ENCODE measurements around the gene ATG16L2. TPM values are rescaled to one million over a fixed set of nuclear protein-coding genes. Genes with fewer than 3 reads are reported as not detected.

Gene ATG16L2
- total RNA-seq, 1 experiment from 2014 or later: 17.3 TPM

DNA sequence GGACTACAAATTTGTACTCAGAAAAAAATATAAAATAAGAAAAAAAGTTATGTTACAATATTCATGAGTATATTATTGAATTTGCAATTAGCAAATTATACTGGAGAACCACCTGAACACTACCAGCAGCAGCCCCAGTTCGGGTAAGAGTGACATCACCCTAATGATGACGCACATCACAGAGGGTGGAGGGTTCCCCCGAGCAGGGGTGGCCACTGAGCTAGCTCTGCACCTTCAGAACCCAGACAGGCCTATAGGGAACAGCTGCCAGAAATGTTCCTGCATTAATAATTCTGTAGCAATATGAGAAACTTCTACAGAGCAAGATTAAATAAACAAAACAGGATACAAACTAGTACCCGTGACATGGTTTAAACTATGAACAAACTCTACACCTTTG, 44.5 kb upstream of the ATG16L2 start:
- H3K27ac Mint-ChIP-seq: no peak overlapping the region
- Histone ChIP-seq H3K79me1 (ENCODE audit: insufficient read depth, low read depth, low read length, poor library complexity, severe bottlenecking) (no peaks in the 10 kb centered on the region), H2AFZ (ENCODE audit: low read length) (no peak overlapping the region), H2BK12ac (ENCODE audit: insufficient read length, low read depth, low read length) (no peak overlapping the region), H3K9me3 (ENCODE audit: control insufficient read depth, low read depth, low read length) (no peaks in the 10 kb centered on the region), H4K91ac (ENCODE audit: insufficient read length, low read depth, low read length) (no peak overlapping the region), H3K27ac (ENCODE audit: insufficient read length, low read depth, low read length) (no peak overlapping the region), H3K79me2 (ENCODE audit: insufficient read depth, low read length) (no peaks in the 10 kb centered on the region), H3K4ac (ENCODE audit: low read depth, low read length) (no peak overlapping the region), H3K9ac (ENCODE audit: extremely low read depth, insufficient read length, low read length) (no peak overlapping the region), H3K27me3 (ENCODE audit: insufficient read depth, low read length) (no peaks in the 10 kb centered on the region), H3K4me2 (ENCODE audit: insufficient read depth, insufficient read length, low read length) (no peak overlapping the region), H3T11ph (ENCODE audit: low read length) (no peak overlapping the region), H2BK15ac (ENCODE audit: low read depth, low read length) (no peak overlapping the region), H3K23ac (ENCODE audit: insufficient read length, low read depth, low read length) (no peak overlapping the region), H3K23me2 (ENCODE audit: insufficient read length, low read depth, low read length, poor library complexity, severe bottlenecking) (no peaks in the 10 kb centered on the region), H2BK120ac (ENCODE audit: low read depth, low read length, poor library complexity, severe bottlenecking) (no peak overlapping the region), H4K20me1 (ENCODE audit: control insufficient read depth, insufficient read depth, insufficient read length) (no peaks in the 10 kb centered on the region), H3K14ac (ENCODE audit: insufficient read depth, low read length) (no peak overlapping the region), H2BK20ac (ENCODE audit: low read depth, low read length, poor library complexity, severe bottlenecking) (no peak overlapping the region), H2AK5ac (ENCODE audit: insufficient read length, low read length) (no peak overlapping the region), H3K18ac (ENCODE audit: insufficient read length, low read depth, low read length) (no peak overlapping the region), H4K5ac (ENCODE audit: insufficient read length, low read depth, low read length) (no peak overlapping the region), H4K8ac (replicated peaks; ENCODE audit: insufficient read length, low read depth, low read length) (no peak overlapping the region), H2BK5ac (ENCODE audit: insufficient read length, low read length) (no peak overlapping the region), H3K4me1 (ENCODE audit: insufficient read depth, low read length) (no peaks in the 10 kb centered on the region), H3K56ac (ENCODE audit: insufficient read length, low read depth, low read length) (no peak overlapping the region)
- no peak overlapping the region for H3K4me3 Mint-ChIP-seq
- H3K4me1 Mint-ChIP-seq: peaks cover 24 to 46% of the 10 kb centered on the region in 2 experiments
- no peak for DNase-seq
- no peaks in the 10 kb centered on the region for H3K9me3 Mint-ChIP-seq
- TF ChIP-seq, protein P1, sequence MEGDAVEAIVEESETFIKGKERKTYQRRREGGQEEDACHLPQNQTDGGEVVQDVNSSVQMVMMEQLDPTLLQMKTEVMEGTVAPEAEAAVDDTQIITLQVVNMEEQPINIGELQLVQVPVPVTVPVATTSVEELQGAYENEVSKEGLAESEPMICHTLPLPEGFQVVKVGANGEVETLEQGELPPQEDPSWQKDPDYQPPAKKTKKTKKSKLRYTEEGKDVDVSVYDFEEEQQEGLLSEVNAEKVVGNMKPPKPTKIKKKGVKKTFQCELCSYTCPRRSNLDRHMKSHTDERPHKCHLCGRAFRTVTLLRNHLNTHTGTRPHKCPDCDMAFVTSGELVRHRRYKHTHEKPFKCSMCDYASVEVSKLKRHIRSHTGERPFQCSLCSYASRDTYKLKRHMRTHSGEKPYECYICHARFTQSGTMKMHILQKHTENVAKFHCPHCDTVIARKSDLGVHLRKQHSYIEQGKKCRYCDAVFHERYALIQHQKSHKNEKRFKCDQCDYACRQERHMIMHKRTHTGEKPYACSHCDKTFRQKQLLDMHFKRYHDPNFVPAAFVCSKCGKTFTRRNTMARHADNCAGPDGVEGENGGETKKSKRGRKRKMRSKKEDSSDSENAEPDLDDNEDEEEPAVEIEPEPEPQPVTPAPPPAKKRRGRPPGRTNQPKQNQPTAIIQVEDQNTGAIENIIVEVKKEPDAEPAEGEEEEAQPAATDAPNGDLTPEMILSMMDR (conservative IDR thresholded peaks at IDR 0.05): no peak
- no peaks in the 10 kb centered on the region; the same call in 1 of the 2 replicates for H3K27me3 Mint-ChIP-seq (ENCODE audit: low read depth)
- no peaks in the 10 kb centered on the region for H3K36me3 Mint-ChIP-seq (ENCODE audit: insufficient read depth in 1 of 3, low read depth in 3 of 3)
- WGBS (ENCODE audit: extremely low coverage, insufficient read length, low lambda C conversion rate): no CpG with 5 or more reads among the region's 4 CpGs
